Coronary artery (tissue), 2 donors: ENCODE results near the gene PAX5.

Experiments used
- DNase-seq: peaks from one replicate; pipeline ENCODE4 v3.0.0-alpha.2; 2017; ENCODE audit warnings: low spot score
- H3K27ac ChIP-seq, 2 donors: fragments of 200-600 bp; sonication (generic); one replicate each; pipeline ENCODE4 v1.5.1; 2016 to 2019
- H3K4me3 ChIP-seq: fragments of 200-600 bp; sonication (generic); 2 replicates; pipeline ENCODE4 v1.5.1; 2016; ENCODE audit warnings: mild to moderate bottlenecking, moderate library complexity
- TF ChIP-seq, protein P1 (sequence below): fragments of 200-600 bp; sonication (generic); IDR thresholded peaks from one replicate; pipeline ENCODE4 v1.5.1; 2019; ENCODE audit warnings: antibody characterized with exemption

PAX5 gene

DNA sequence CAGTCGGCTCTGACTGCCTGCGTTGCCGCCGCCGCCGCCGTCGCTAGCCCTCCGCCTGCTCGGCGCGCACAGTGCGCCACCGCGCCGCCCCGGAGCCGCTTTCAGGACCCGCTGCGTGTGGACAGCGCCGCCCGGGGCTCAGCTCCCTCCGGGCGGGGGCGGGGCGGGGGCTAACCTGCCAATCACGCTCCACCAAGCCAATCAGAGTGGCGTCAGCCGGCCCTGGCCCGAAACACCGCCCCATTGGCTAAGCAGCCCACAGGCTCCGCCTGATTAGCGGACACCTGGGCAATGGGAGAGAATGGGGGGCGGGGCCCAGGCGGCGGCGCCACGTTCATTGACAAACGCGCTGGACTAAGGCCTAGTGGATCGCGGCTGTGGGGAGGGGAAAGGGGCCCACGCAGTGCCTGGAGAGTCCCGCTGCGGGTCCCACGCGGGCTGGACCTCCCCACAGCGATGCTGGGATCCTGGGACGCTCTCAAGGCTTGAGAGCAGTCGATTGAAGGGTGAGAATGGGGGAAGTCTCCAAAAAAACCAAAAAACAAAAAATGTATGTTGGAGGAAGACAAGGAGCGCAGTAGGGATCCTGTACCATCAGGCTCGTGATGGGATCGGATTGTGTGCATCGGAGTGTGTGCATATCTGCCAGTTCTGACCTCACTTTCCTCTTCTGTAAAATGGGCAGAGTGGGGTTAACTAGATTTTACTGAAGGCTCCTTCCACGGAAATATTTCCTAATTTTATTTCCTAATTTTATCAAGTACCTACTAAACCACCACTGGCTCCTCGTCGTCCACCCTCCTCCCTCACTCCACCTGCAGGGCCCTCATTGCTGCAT lies 6.3 kb downstream of the PAX5 start:
- H3K4me3 ChIP-seq: peak overlapping the region; percentile 67
- TF ChIP-seq, protein P1, sequence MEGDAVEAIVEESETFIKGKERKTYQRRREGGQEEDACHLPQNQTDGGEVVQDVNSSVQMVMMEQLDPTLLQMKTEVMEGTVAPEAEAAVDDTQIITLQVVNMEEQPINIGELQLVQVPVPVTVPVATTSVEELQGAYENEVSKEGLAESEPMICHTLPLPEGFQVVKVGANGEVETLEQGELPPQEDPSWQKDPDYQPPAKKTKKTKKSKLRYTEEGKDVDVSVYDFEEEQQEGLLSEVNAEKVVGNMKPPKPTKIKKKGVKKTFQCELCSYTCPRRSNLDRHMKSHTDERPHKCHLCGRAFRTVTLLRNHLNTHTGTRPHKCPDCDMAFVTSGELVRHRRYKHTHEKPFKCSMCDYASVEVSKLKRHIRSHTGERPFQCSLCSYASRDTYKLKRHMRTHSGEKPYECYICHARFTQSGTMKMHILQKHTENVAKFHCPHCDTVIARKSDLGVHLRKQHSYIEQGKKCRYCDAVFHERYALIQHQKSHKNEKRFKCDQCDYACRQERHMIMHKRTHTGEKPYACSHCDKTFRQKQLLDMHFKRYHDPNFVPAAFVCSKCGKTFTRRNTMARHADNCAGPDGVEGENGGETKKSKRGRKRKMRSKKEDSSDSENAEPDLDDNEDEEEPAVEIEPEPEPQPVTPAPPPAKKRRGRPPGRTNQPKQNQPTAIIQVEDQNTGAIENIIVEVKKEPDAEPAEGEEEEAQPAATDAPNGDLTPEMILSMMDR: no peak
- DNase-seq: no peak
- H3K27ac ChIP-seq: no peak overlapping the region

DNA sequence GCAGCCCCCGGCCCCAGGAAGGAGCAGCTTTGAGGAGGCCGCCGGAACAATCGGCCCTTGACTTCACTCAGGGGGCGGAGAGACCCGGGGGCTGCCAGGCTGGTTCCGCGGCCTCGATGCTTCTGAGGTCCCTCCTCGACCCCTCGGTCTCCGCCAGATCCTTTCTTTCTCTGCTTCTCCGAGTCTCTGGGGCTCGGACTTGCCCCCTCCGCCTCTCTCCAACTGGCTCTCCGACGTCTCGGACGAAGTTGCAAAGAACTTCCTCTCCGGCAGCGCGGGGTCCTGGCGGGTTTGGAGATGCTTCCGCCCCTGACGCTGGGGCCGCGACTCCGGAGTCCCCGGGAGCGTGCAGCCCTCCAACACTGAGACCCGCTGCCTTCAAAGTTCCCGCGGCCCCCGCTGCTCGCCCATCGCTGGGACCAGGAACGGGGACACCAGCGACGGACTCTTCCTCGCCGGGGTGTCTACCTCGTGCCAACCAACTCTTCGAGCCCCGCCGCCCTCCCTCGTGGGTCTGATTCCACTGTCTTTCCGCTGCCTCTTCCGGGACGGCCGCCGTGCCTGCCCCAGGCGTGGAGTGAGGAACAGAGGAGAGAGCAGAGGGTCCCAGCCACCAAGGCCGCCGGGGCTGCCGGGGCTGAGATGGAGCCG lies 7.0 kb downstream of the PAX5 start:
- H3K27ac ChIP-seq: no peak overlapping the region
- H3K4me3 ChIP-seq: peak overlapping the region; percentile 67
- no peak for DNase-seq
- TF ChIP-seq, protein P1: no peak

DNA sequence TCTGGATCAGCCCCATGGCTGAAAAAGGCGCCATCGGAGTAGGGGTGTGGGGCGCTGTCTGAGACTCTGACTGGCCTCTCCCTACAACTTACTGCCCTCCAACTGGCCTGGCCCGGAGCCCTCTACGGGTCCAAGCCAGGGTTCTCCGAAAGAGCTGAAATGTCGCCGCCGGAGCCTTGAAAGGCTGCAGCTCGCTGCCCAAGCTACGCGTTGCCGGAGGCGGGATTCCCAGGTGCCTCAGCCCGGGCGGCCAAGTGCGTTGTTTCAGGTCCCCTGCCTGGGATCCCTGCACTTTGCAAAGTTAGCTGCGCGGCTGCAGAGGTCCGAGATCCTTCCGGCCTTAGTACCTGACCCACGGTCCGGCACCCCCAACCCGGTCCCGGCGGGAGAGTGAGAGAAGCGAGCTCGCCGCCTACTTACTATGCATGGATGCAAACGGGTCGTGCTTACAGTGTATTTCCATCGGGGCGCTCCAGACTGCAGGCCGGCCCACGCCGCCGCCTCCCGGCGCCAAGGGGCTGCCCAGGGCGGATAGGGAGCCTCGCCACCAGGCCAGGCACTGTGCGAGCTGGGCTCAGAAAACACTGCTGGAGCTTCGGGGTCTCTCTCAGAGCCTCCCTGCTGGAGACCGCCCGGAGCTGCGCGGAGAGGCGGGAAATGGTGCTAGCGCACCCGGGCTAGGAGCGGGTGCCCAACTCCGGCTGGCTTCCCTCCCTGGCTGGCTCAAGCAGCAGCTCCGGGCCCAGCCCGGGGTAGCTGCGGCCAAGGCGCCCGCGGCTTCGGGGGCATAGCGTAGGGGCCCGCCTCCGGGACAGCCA lies 7.7 kb downstream of the PAX5 start:
- Histone ChIP-seq H3K4me3 (peak overlapping the region; percentile 67), H3K27ac (no peak overlapping the region)
- DNase-seq: no peak
- TF ChIP-seq, protein P1: no peak

DNA sequence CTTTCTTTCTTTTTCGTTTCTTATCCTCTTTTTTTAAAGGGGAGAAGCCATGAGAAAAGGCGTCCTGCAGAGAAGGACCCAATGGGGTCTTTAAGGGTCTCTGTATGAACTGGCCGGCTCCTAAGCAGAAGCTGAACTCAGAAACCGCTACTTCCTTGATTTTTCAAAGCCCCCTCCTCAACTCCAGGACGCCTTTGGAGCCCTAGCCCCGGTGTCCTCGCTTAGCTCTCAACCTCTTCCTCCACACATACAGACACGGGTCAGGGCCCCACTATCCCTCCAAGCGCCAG lies 8.3 kb downstream of the PAX5 start:
- no peak for DNase-seq
- H3K4me3 ChIP-seq: peak overlapping the region; percentile 67

DNA sequence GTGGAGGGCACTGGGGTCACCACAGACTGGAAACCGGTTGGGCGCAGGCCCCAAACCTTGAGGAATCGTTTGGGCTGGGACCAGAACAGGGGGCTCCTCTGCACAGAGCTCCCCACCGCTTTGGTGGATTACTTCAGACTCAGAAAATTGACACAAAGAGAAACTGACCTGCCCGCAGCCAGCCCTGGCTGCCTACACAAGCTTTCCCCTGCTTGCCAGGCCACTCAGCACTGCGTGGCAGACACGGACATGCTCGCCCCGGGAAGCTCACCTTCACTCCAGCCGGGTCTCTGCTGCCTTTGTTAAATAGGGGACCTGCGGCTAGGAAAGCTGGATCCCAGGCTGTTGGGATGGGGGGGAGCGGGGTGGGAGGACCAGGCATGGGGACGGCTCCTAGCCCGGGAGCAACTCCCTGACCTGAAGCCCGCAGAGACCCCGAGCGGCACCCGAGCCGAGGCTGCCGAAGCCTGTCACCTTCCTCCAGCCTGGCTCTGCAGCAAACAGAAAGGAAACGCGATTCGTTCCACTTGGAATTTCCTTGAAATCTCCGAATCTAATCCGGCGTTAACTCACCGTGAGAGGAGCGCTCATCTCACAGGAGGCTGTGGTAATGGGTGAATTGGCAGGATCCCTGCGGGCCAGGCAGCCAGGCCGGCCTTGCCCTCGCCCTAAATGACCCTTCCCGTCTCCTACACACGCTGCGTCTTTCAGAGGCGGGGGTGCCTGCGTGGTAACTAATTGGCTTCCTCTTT lies 8.8 kb downstream of the PAX5 start:
- TF ChIP-seq, protein P1: no peak
- Histone ChIP-seq H3K27ac (no peak overlapping the region), H3K4me3 (peak overlapping the region; percentile 67)
- DNase-seq: no peak

More for the DNA sequence above, 8.3 kb downstream of the PAX5 start:
- TF ChIP-seq, protein P1: no peak
- no peak overlapping the region for H3K27ac ChIP-seq

DNA sequence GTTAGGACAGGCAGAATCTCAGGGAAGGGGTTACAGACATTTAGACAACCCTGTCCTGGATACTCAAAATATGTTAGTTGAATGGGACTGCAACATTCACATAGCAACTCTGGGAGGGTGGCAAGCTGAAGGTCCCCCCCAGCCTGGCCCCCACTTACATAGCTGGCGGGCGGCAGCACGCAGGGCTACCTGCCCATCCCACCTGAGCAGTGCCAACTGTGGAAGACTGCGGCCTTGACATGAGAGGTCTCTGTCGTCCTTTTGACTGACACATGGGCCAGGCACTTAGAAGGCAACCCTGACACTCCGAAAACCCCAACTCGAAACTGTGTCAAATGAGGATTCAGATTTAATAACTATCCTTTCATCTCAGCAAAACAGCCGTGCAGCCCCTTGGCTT lies 16.5 kb downstream of the PAX5 start:
- no peak overlapping the region for H3K4me3 ChIP-seq
- no peak for DNase-seq
- no peak overlapping the region for H3K27ac ChIP-seq
- TF ChIP-seq, protein P1: no peak
